Prostate gland (tissue), 2 donors: ENCODE data around the gene SUN1.

Source experiments
- POLR2A ChIP-seq: fragments of 450-650 bp; IDR thresholded peaks from one replicate; pipeline ENCODE4 v1.6.1; 2016; ENCODE audit warnings: antibody characterized with exemption, mild to moderate bottlenecking
- POLR2AphosphoS5 ChIP-seq: sonication (generic); formaldehyde crosslinking; IDR thresholded peaks from one replicate; pipeline ENCODE4 v1.6.1; 2017; ENCODE audit warnings: antibody characterized with exemption
- TF ChIP-seq, protein P1 (sequence below), 4 experiments: fragments of 200-600 bp in 2 of 4; fragments of 450-650 bp in 2 of 4; sonication (generic) in 2 of 4; IDR thresholded peaks; 1 replicate in 3 of 4; 2 replicates in 1 of 4; pipeline ENCODE4 v1.5.1; 2016 to 2019; ENCODE audit warnings: antibody characterized with exemption in 4 of 4, mild to moderate bottlenecking in 2 of 4, moderate library complexity in 2 of 4

GRCh38 chr7:890868-891267 is 58.6 kb downstream of the SUN1 start:
- TF ChIP-seq POLR2A (no peak), POLR2AphosphoS5 (no peak)
- TF ChIP-seq, protein P1, sequence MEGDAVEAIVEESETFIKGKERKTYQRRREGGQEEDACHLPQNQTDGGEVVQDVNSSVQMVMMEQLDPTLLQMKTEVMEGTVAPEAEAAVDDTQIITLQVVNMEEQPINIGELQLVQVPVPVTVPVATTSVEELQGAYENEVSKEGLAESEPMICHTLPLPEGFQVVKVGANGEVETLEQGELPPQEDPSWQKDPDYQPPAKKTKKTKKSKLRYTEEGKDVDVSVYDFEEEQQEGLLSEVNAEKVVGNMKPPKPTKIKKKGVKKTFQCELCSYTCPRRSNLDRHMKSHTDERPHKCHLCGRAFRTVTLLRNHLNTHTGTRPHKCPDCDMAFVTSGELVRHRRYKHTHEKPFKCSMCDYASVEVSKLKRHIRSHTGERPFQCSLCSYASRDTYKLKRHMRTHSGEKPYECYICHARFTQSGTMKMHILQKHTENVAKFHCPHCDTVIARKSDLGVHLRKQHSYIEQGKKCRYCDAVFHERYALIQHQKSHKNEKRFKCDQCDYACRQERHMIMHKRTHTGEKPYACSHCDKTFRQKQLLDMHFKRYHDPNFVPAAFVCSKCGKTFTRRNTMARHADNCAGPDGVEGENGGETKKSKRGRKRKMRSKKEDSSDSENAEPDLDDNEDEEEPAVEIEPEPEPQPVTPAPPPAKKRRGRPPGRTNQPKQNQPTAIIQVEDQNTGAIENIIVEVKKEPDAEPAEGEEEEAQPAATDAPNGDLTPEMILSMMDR (IDR thresholded peaks at IDR 0.05) = no peak
